GF-D8 (cell line): ENCODE data around the gene IFNA14.
"Not testable (repeated sequence)": the region's sequence is repeated elsewhere in the genome, so short reads cannot be mapped to it uniquely, and the experiment has no call there.

Experiments
- DNase-seq: peaks from one replicate; lab custom pipeline; 2025; lab: John Stamatoyannopoulos, UW

The IFNA14 gene

GRCh38 chr9:21213411-21214326, 26.1 kb downstream of the IFNA14 start:
- not testable (repeated sequence) for DNase-seq

- DNase-seq = not testable (repeated sequence)
These were observed 27.6 kb downstream of the IFNA14 start for GRCh38 chr9:21212160-21212559.

GRCh38 chr9:21210782-21211181, 29.0 kb downstream of the IFNA14 start:
- DNase-seq = not testable (repeated sequence)

GRCh38 chr9:21210311-21210710, 29.5 kb downstream of the IFNA14 start:
- no peak for DNase-seq

- not testable (repeated sequence) for DNase-seq
These were observed 32.8 kb downstream of the IFNA14 start, which contains the start of gene IFNA10 for GRCh38 chr9:21207043-21207442. Gene IFNA10, minus strand, starts transcription at chr9:21207143. Its CDS starts 46 bp downstream, at chr9:21207097.

- no peak for DNase-seq
These were observed 34.6 kb downstream of the IFNA14 start for GRCh38 chr9:21205204-21205603.

- DNase-seq = not testable (repeated sequence)
These were observed 37.7 kb downstream of the IFNA14 start, which contains the start of gene IFNA7 for GRCh38 chr9:21202105-21202504. Gene IFNA7, minus strand, starts transcription at chr9:21202205. Its CDS starts 40 bp downstream, at chr9:21202165.

GRCh38 chr9:21194867-21195776, 44.7 kb downstream of the IFNA14 start:
- DNase-seq = peak; percentile 7
